ENCODE data around the gene ALK. TPM values are rescaled to one million over a fixed set of nuclear protein-coding genes. Genes with fewer than 3 reads are reported as not detected.

Gene ALK
- total and polyA plus RNA-seq, 10 of the 15 experiments (the other 5 are each of a cell fraction or from before 2014, with no cell fraction given), result 0.11 TPM; not detected in 9

DNA sequence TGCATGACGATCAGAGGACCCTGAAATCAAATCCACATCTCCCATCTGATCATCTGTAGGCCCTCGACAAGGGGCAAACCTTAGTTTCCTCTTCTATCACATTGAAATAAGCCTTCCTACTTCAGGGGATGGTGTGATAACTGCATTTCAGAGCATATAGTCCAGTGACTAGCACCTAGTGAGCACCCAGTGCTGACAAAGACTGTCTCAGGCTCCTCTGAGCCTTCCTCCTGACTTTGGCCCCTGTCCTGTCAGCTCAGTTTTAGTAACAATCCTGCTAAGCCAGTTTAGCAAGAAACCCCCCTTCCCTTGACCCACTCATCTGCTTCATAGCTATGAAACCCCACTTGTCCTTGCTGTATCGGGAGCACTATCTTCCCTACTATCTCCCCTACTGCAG is 304.0 kb downstream of the ALK start:
- WGBS (ENCODE audit: insufficient coverage, insufficient replicate concordance, low lambda C conversion rate, missing lambda C conversion rate), result 15% methylated on average over 3 of the region's 3 CpGs
- Histone ChIP-seq H3K27ac (ENCODE audit: control insufficient read depth, insufficient read depth) (no peak overlapping the region), H3K9ac (ENCODE audit: control insufficient read depth, insufficient read depth, low read length) (no peak overlapping the region), H3K4me1 (ENCODE audit: control insufficient read depth, insufficient read depth, low read length) (no peaks in the 10 kb centered on the region), H4K20me1 (ENCODE audit: control insufficient read depth, insufficient read depth) (no peaks in the 10 kb centered on the region), H3K27me3 (replicated peaks in 1 of 2; ENCODE audit: control insufficient read depth in 2 of 2, insufficient read depth in 2 of 2, low read length in 1 of 2) (no peaks in the 10 kb centered on the region; a peak in 2 of 4 replicates), H3K4me2 (ENCODE audit: control insufficient read depth, insufficient read depth) (no peak overlapping the region), H3K36me3 (ENCODE audit: control insufficient read depth in 2 of 2, insufficient read depth in 2 of 2, low read length in 1 of 2) (no peaks in the 10 kb centered on the region), H3K4me3 (no peak overlapping the region), H2AFZ (ENCODE audit: control insufficient read depth, low read depth, low read length) (no peak overlapping the region), H3K79me2 (ENCODE audit: control insufficient read depth, insufficient read depth, low read length) (no peaks in the 10 kb centered on the region), H3K9me3 (replicated peaks; ENCODE audit: control insufficient read depth, insufficient read depth, low read length) (no peaks in the 10 kb centered on the region; the same call in 1 of the 3 replicates)
- no peak for ATAC-seq
- ChIA-PET POLR2A (no interaction called here), RAD21 (ENCODE audit: unreplicated experiment) (no interaction called here), SMC1A (ENCODE audit: uncharacterized antibody, unreplicated experiment) (no interaction called here), CTCF (no interaction called here)
- in situ Hi-C loops (cut with MboI), result no loop called here
- intact Hi-C loops (cut with micrococcal nuclease; ENCODE audit: unreplicated experiment), result no loop called here
- TF ChIP-seq, protein P1, sequence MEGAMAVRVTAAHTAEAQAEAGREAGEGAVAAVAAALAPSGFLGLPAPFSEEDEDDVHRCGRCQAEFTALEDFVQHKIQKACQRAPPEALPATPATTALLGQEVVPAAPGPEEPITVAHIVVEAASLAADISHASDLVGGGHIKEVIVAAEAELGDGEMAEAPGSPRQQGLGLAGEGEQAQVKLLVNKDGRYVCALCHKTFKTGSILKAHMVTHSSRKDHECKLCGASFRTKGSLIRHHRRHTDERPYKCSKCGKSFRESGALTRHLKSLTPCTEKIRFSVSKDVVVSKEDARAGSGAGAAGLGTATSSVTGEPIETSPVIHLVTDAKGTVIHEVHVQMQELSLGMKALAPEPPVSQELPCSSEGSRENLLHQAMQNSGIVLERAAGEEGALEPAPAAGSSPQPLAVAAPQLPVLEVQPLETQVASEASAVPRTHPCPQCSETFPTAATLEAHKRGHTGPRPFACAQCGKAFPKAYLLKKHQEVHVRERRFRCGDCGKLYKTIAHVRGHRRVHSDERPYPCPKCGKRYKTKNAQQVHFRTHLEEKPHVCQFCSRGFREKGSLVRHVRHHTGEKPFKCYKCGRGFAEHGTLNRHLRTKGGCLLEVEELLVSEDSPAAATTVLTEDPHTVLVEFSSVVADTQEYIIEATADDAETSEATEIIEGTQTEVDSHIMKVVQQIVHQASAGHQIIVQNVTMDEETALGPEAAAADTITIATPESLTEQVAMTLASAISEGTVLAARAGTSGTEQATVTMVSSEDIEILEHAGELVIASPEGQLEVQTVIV (IDR thresholded peaks at IDR 0.05; ENCODE audit: borderline replicate concordance, partially characterized antibody), result no peak
- TF ChIP-seq ZNF622 (IDR thresholded peaks at IDR 0.05), result no peak
- TF ChIP-seq ASH2L (IDR thresholded peaks at IDR 0.05; ENCODE audit: borderline replicate concordance, low read depth), result no peak
- TF ChIP-seq SUZ12 (IDR thresholded peaks at IDR 0.05; ENCODE audit: unreplicated experiment), result no peak
- no peak for DNase-seq (ENCODE audit: low read depth, low spot score)
- FAIRE-seq, result no peak
- BruUV-seq (replicated peaks), result no TSS peak

DNA sequence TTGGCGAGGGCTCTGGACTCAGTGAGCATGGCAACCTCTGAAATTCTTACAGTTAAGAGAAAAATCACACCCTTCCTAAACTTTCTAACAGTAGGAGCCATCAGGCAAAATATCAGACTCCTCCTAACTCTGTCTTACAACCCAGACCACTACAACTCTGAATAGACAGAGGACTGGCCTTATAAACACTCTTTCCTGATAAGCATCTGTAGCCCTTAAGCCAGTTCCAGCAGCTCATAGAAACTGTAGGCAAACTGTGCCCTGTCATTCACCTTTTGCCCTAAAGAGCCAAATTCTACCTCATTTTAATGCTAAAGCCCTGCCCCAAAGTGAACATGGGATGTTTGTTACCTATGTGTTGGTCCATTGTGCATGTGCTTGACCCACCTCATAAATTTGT is 304.8 kb downstream of the ALK start:
- intact Hi-C loops (cut with micrococcal nuclease; ENCODE audit: unreplicated experiment), result no loop called here
- ChIA-PET SMC1A (ENCODE audit: uncharacterized antibody, unreplicated experiment) (no interaction called here), RAD21 (ENCODE audit: unreplicated experiment) (no interaction called here), CTCF (no interaction called here), POLR2A (no interaction called here)
- TF ChIP-seq BHLHE40 (IDR thresholded peaks at IDR 0.05; ENCODE audit: borderline replicate concordance in 1 of 2, low read depth in 2 of 2, low read length in 1 of 2), result no peak
- TF ChIP-seq NRF1 (conservative IDR thresholded peaks at IDR 0.05; ENCODE audit: low read depth, low read length), result no peak
- no peak for TF ChIP-seq ZNF24 (IDR thresholded peaks at IDR 0.05)
- no peak for TF ChIP-seq WRNIP1 (IDR thresholded peaks at IDR 0.05; ENCODE audit: borderline replicate concordance, low read depth, low read length)
- no peak for TF ChIP-seq SIN3A (IDR thresholded peaks at IDR 0.05; ENCODE audit: low read depth, low read length)
- no peak for TF ChIP-seq BACH1 (IDR thresholded peaks at IDR 0.05; ENCODE audit: borderline replicate concordance)
- TF ChIP-seq CEBPB (IDR thresholded peaks at IDR 0.05; ENCODE audit: borderline replicate concordance in 1 of 2, low read depth in 2 of 2, low read length in 2 of 2), result no peak
- TF ChIP-seq, protein P2, sequence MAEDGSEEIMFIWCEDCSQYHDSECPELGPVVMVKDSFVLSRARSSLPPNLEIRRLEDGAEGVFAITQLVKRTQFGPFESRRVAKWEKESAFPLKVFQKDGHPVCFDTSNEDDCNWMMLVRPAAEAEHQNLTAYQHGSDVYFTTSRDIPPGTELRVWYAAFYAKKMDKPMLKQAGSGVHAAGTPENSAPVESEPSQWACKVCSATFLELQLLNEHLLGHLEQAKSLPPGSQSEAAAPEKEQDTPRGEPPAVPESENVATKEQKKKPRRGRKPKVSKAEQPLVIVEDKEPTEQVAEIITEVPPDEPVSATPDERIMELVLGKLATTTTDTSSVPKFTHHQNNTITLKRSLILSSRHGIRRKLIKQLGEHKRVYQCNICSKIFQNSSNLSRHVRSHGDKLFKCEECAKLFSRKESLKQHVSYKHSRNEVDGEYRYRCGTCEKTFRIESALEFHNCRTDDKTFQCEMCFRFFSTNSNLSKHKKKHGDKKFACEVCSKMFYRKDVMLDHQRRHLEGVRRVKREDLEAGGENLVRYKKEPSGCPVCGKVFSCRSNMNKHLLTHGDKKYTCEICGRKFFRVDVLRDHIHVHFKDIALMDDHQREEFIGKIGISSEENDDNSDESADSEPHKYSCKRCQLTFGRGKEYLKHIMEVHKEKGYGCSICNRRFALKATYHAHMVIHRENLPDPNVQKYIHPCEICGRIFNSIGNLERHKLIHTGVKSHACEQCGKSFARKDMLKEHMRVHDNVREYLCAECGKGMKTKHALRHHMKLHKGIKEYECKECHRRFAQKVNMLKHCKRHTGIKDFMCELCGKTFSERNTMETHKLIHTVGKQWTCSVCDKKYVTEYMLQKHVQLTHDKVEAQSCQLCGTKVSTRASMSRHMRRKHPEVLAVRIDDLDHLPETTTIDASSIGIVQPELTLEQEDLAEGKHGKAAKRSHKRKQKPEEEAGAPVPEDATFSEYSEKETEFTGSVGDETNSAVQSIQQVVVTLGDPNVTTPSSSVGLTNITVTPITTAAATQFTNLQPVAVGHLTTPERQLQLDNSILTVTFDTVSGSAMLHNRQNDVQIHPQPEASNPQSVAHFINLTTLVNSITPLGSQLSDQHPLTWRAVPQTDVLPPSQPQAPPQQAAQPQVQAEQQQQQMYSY (CRISPR knock-in tag; IDR thresholded peaks at IDR 0.05), result no peak
- no peak for TF ChIP-seq BCL11A (IDR thresholded peaks at IDR 0.05; ENCODE audit: low read depth, low read length)
- Histone ChIP-seq H2AFZ (ENCODE audit: control insufficient read depth, low read depth, low read length) (no peak overlapping the region), H3K4me3 (no peak overlapping the region), H3K4me1 (ENCODE audit: control insufficient read depth, insufficient read depth, low read length) (no peaks in the 10 kb centered on the region), H3K9ac (ENCODE audit: control insufficient read depth, insufficient read depth, low read length) (no peak overlapping the region), H3K79me2 (ENCODE audit: control insufficient read depth, insufficient read depth, low read length) (no peaks in the 10 kb centered on the region), H3K9me3 (replicated peaks; ENCODE audit: control insufficient read depth, insufficient read depth, low read length) (no peaks in the 10 kb centered on the region; the same call in 1 of the 3 replicates), H3K4me2 (ENCODE audit: control insufficient read depth, insufficient read depth) (no peak overlapping the region), H4K20me1 (ENCODE audit: control insufficient read depth, insufficient read depth) (no peaks in the 10 kb centered on the region), H3K27ac (ENCODE audit: control insufficient read depth, insufficient read depth) (no peak overlapping the region), H3K36me3 (ENCODE audit: control insufficient read depth in 2 of 2, insufficient read depth in 2 of 2, low read length in 1 of 2) (no peaks in the 10 kb centered on the region), H3K27me3 (replicated peaks in 1 of 2; ENCODE audit: control insufficient read depth in 2 of 2, insufficient read depth in 2 of 2, low read length in 1 of 2) (no peaks in the 10 kb centered on the region; a peak in 2 of 4 replicates)
- WGBS (ENCODE audit: insufficient coverage, insufficient replicate concordance, low lambda C conversion rate, missing lambda C conversion rate), result 0% methylated on average over 1 of the region's 1 CpG
- no peak for ATAC-seq
- in situ Hi-C loops (cut with MboI), result no loop called here
- DNase-seq (ENCODE audit: low read depth, low spot score), result no peak
- no TSS peak for BruUV-seq (replicated peaks)
- FAIRE-seq, result no peak

All from GM12878 (cell line).